Measurements from ENCODE around the gene APOBEC3H. TPM values are rescaled to one million over a fixed set of nuclear protein-coding genes. Genes with fewer than 3 reads are reported as not detected.
A peak's percentile ranks its signal among the peaks of the same experiment; 100 is the strongest.

The APOBEC3H gene
- total RNA-seq, 2 experiments from 2014 or later, result 82.8 to 89.7 TPM

DNA sequence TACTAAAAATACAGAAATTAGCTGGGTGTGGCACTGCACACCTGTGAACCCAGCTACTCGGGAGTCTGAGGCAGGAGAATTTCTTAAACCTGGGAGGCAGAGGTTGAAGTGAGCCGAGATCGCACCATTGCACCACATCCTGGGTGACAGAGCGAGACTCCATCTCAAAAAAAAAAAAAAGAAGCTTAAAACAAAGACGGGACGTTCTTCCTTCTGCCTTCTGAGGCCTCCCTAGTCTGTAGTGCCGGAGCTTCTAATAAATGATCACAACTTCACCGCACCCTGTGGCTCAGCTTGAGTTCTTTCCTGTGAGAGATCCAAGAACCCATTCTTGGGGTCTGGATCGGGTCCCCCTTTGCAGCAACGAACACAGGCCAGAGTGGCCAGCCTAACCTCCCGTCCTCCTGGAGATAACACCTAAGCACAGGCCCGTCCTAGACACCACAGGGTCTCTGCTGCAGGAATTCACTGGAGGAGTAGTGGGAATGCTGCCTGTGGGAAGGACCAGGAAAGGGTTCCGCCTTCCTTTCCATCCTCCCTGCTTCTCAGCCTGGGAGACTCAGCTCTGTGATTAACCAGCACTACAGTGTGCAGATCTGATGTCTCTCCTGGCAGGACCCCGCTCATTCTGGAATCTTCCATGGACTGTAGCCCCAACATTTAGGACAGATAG is 2.2 kb upstream of the APOBEC3H start:
- ChIA-PET CTCF (interaction anchor here (1.1 to 1.5 kb wide), 4 partner anchors 21 to 92 kb away, joined by 3 to 4 read pairs (median 4); no protein-coding TSS in a partner anchor), POLR2A (interaction anchor here (0.9 to 1.0 kb wide), 3 partner anchors 16 to 224 kb away, joined by 3 read pairs; no protein-coding TSS in a partner anchor)
- ATAC-seq (no peak), DNase-seq (peak; percentile 48)
- Mint-ChIP-seq H3K4me3 (peak overlapping the region; percentile 52), H3K36me3 (ENCODE audit: low read depth) (peaks cover 38% of the 10 kb centered on the region), H3K4me1 (ENCODE audit: low read depth) (peaks cover 98% of the 10 kb centered on the region), H3K27ac (peak overlapping the region; percentile 95), H3K9me3 (ENCODE audit: insufficient read depth) (no peaks in the 10 kb centered on the region), H3K27me3 (ENCODE audit: low read depth) (no peaks in the 10 kb centered on the region)

- ChIA-PET CTCF (interaction anchor here (1.4 kb wide), 1 partner anchor 93 kb away, joined by 4 read pairs; no protein-coding TSS in a partner anchor), POLR2A (interaction anchor here (0.8 kb wide), 1 partner anchor 74 kb away, joined by 3 read pairs; no protein-coding TSS in a partner anchor)
- Mint-ChIP-seq H3K4me3 (peak overlapping the region; percentile 45), H3K9me3 (ENCODE audit: insufficient read depth) (no peaks in the 10 kb centered on the region), H3K27ac (peak overlapping the region; percentile 95), H3K4me1 (ENCODE audit: low read depth) (peaks cover 97% of the 10 kb centered on the region), H3K36me3 (ENCODE audit: low read depth) (peaks cover 37% of the 10 kb centered on the region), H3K27me3 (ENCODE audit: low read depth) (no peaks in the 10 kb centered on the region)
- no peak for DNase-seq
- ATAC-seq, result no peak
Measured at GRCh38 chr22:39095971-39096370, 1.1 kb upstream of the APOBEC3H start.

DNA sequence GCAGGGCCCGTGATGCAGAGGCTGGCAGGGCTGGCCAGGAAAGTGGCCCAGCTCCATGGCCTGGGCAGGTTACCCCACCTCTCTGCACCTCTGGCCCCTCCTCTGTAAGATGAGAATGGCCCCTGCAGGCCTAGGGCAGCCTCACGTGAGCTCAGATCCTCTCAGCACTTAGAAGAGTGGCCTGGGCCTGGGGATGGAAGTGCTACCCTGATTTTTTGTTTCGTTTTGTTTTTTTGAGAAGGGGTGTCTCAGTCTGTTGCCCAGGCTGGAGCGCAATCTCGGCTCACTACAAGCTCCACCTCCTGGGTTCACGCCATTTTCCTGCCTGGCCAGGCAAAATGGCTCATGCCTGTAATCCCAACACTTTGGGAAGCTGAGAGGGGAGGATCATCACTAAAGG is 982 bp downstream of the APOBEC3H start:
- Mint-ChIP-seq H3K4me3 (peak overlapping the region; percentile 90), H3K9me3 (ENCODE audit: insufficient read depth) (no peaks in the 10 kb centered on the region), H3K36me3 (ENCODE audit: low read depth) (peaks cover 32% of the 10 kb centered on the region), H3K27ac (peak overlapping the region; percentile 95), H3K27me3 (ENCODE audit: low read depth) (no peaks in the 10 kb centered on the region), H3K4me1 (ENCODE audit: low read depth) (peaks cover 78% of the 10 kb centered on the region)
- ATAC-seq (peak; percentile 22), DNase-seq (no peak)
- ChIA-PET CTCF (interaction anchor here (0.6 to 1.5 kb wide), 4 partner anchors 20 to 531 kb away, joined by 3 to 6 read pairs (median 3); partner anchors contain the start of gene APOBEC3G), POLR2A (interaction anchor here (0.6 to 2.4 kb wide), 9 partner anchors 8 to 30 kb away, joined by 3 to 13 read pairs (median 4); partner anchors contain the start of gene APOBEC3G)

GRCh38 chr22:39098576-39098975 is 1.5 kb downstream of the APOBEC3H start:
- Mint-ChIP-seq H3K4me1 (ENCODE audit: low read depth) (peaks cover 78% of the 10 kb centered on the region), H3K4me3 (peak overlapping the region; percentile 90), H3K9me3 (ENCODE audit: insufficient read depth) (no peaks in the 10 kb centered on the region), H3K36me3 (ENCODE audit: low read depth) (peaks cover 37% of the 10 kb centered on the region), H3K27ac (peak overlapping the region; percentile 95), H3K27me3 (ENCODE audit: low read depth) (no peaks in the 10 kb centered on the region)
- ATAC-seq (no peak), DNase-seq (no peak)
- CTCF ChIA-PET, result interaction anchor here (0.6 to 1.5 kb wide), 6 partner anchors 12 to 532 kb away, joined by 3 to 6 read pairs (median 3); partner anchors contain the start of gene APOBEC3G
- POLR2A ChIA-PET, result interaction anchor here (0.6 to 2.4 kb wide), 11 partner anchors 8 to 397 kb away, joined by 3 to 13 read pairs (median 4); partner anchors contain the start of gene APOBEC3G

DNA sequence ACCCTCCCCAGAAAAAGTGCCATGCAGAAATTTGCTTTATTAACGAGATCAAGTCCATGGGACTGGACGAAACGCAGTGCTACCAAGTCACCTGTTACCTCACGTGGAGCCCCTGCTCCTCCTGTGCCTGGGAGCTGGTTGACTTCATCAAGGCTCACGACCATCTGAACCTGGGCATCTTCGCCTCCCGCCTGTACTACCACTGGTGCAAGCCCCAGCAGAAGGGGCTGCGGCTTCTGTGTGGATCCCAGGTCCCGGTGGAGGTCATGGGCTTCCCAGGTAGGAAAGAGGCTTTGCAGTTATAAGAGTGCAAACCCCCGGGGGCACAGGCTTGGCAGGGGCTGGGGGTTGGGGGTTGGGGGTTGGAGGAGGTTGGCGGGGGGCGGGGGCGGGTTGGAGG is 4.2 kb downstream of the APOBEC3H start:
- Mint-ChIP-seq H3K9me3 (ENCODE audit: insufficient read depth) (no peaks in the 10 kb centered on the region), H3K4me3 (no peak overlapping the region), H3K36me3 (ENCODE audit: low read depth) (peaks cover 32% of the 10 kb centered on the region), H3K27ac (no peak overlapping the region), H3K27me3 (ENCODE audit: low read depth) (no peaks in the 10 kb centered on the region), H3K4me1 (ENCODE audit: low read depth) (peaks cover 52% of the 10 kb centered on the region)
- ATAC-seq (no peak), DNase-seq (no peak)
- ChIA-PET CTCF (no interaction called here), POLR2A (no interaction called here)

DNA sequence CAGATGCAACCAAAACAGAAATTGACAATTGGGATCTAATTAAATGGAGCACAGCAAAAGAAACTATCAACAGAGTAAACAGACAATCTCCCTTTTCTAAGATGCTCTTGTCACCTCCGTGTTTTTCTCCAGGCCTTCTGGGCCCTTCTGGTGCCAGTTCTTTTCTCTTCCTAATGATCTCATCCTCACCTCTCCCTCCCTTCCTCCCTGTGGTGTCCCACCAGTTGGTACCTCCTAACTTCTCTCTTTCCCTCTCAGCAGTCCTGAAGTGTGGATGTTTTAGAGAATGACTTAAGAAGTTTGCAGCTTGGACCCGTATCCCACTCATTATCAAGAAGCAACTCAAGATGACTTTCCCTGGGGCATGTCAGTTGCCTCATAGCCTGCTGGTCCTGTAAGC is 6.4 kb downstream of the APOBEC3H start:
- H3K27ac Mint-ChIP-seq, result peak overlapping the region; percentile 39
- H3K36me3 Mint-ChIP-seq (ENCODE audit: low read depth), result peaks cover 21% of the 10 kb centered on the region
- ATAC-seq (no peak), DNase-seq (no peak)
- H3K27me3 Mint-ChIP-seq (ENCODE audit: low read depth), result no peaks in the 10 kb centered on the region
- POLR2A ChIA-PET, result no interaction called here
- no peak overlapping the region for H3K4me3 Mint-ChIP-seq
- H3K9me3 Mint-ChIP-seq (ENCODE audit: insufficient read depth), result no peaks in the 10 kb centered on the region
- peaks cover 31% of the 10 kb centered on the region for H3K4me1 Mint-ChIP-seq (ENCODE audit: low read depth)
- CTCF ChIA-PET, result no interaction called here

DNA sequence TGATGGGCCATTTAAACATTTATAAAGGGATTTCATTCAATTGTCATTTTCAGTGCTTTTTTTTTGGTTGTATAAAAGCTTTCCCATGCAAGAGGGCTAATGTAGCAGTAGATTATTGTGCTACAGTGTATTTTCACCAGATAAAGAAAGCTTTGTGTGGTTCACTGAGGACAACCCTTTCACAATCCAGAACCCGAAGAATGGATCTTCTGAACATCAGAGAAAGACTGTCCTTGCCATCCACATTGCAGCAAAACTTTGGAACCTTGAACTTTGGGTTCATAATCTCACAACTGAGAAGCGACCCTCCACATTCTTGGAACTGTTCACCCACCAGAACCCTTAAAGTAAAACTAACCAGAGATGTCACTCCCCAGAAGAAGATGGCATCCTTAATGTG is 9.3 kb downstream of the APOBEC3H start:
- CTCF ChIA-PET, result interaction anchor here (1.1 kb wide), 1 partner anchor 12 kb away, joined by 3 read pairs; no protein-coding TSS in a partner anchor
- POLR2A ChIA-PET, result no interaction called here
- ATAC-seq, result no peak
- Mint-ChIP-seq H3K9me3 (ENCODE audit: insufficient read depth) (no peaks in the 10 kb centered on the region), H3K36me3 (ENCODE audit: low read depth) (peaks cover 12% of the 10 kb centered on the region), H3K27me3 (ENCODE audit: low read depth) (no peaks in the 10 kb centered on the region), H3K4me3 (no peak overlapping the region), H3K27ac (no peak overlapping the region), H3K4me1 (ENCODE audit: low read depth) (peaks cover 15% of the 10 kb centered on the region)
- no peak for DNase-seq

DNA sequence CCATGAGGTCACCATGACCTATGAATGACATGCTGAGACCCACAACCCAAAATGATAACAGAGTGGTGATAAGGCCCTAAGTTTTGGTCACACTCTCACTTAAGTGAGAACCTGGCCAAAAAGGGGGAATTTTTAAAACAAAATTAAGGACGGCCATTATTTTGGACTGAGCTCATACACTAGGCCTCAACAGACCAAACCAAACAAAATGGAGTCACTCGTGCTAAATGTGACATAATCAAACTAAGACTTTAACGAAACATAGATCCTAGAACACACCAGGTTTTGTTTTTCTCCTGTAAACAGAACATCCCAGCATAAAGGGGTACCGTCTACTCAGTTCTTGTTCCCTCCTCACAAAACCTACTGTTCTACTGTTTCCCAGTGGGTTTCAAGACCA is 11.4 kb downstream of the APOBEC3H start:
- Mint-ChIP-seq H3K27me3 (ENCODE audit: low read depth) (no peaks in the 10 kb centered on the region), H3K4me3 (no peak overlapping the region), H3K9me3 (ENCODE audit: insufficient read depth) (no peaks in the 10 kb centered on the region), H3K36me3 (ENCODE audit: low read depth) (peaks cover 2% of the 10 kb centered on the region), H3K4me1 (ENCODE audit: low read depth) (peaks cover 10% of the 10 kb centered on the region), H3K27ac (no peak overlapping the region)
- no peak for DNase-seq
- POLR2A ChIA-PET, result interaction anchor here (3.3 kb wide), 1 partner anchor 10 kb away, joined by 13 read pairs; no protein-coding TSS in a partner anchor
- ATAC-seq, result no peak
- CTCF ChIA-PET, result interaction anchor here (1.5 kb wide), 1 partner anchor 9 kb away, joined by 4 read pairs; no protein-coding TSS in a partner anchor

- H3K27ac Mint-ChIP-seq, result no peak overlapping the region
Measured at GRCh38 chr22:39109361-39109760, 12.3 kb downstream of the APOBEC3H start.

DNA sequence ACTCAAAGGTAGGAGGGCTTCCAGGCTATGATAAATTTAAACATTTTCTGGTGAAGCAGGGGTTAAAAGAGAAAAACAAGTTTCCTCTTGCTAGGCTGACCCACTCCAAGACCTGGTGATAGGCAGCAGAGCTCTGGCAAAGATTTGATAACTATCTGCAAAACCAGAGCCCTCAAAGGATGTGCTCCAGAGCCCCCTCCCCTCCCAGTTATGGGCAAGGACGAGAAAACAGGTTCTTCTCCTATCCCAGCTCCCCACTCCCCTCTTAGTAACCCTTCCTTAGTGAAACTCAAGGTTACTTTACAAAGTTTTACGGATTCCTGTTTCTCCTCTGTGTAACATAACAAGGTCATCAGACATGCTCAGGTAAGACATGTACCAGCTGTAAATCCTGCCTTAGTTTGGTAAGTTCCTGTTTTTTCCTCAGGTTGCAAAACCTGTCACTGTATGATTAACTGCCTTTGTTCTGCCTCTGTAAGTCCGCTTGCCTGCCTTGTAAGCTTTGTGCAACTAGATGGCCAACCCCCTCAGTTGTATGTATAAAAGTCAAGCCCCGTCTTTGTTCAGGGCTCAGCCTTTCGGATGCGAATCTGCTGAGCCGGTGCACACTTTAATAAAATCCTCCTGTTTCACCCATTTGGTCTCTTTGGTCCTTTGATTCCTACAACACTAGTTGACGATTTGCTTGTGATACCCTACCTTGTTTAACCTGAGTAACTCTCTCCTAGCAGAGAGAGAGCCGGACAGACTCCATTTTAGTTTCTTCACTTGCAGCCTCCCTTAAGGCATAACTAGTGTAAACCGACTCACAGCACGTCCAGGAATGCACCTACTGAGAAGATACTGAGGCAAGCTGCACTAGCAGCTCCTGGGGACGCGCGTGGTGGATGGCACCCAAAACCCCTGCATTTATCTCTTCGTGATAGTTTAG is 13.9 kb downstream of the APOBEC3H start:
- Mint-ChIP-seq H3K36me3 (ENCODE audit: low read depth) (no peaks in the 10 kb centered on the region), H3K27me3 (ENCODE audit: low read depth) (no peaks in the 10 kb centered on the region), H3K4me1 (ENCODE audit: low read depth) (peaks cover 17% of the 10 kb centered on the region), H3K4me3 (no peak overlapping the region), H3K9me3 (ENCODE audit: insufficient read depth) (no peaks in the 10 kb centered on the region), H3K27ac (no peak overlapping the region)
- DNase-seq (no peak), ATAC-seq (no peak)
- POLR2A ChIA-PET, result interaction anchor here (0.7 to 3.3 kb wide), 2 partner anchors 12 to 1621 kb away, joined by 3 to 13 read pairs; no protein-coding TSS in a partner anchor
- CTCF ChIA-PET, result interaction anchor here (1.2 kb wide), 1 partner anchor 241 kb away, joined by 3 read pairs; no protein-coding TSS in a partner anchor

More at GRCh38 chr22:39109361-39109760, 12.3 kb downstream of the APOBEC3H start:
- Mint-ChIP-seq H3K4me1 (ENCODE audit: low read depth) (peaks cover 9% of the 10 kb centered on the region), H3K9me3 (ENCODE audit: insufficient read depth) (no peaks in the 10 kb centered on the region), H3K4me3 (no peak overlapping the region), H3K27me3 (ENCODE audit: low read depth) (no peaks in the 10 kb centered on the region), H3K36me3 (ENCODE audit: low read depth) (no peaks in the 10 kb centered on the region)
- ATAC-seq (no peak), DNase-seq (no peak)
- POLR2A ChIA-PET, result interaction anchor here (3.3 kb wide), 1 partner anchor 11 kb away, joined by 13 read pairs; no protein-coding TSS in a partner anchor
- CTCF ChIA-PET, result interaction anchor here (1.5 kb wide), 1 partner anchor 8 kb away, joined by 4 read pairs; no protein-coding TSS in a partner anchor

GRCh38 chr22:39114112-39114511 is 17.1 kb downstream of the APOBEC3H start:
- ATAC-seq (no peak), DNase-seq (no peak)
- H3K27ac Mint-ChIP-seq, result no peak overlapping the region
- no peak overlapping the region for H3K4me3 Mint-ChIP-seq
- POLR2A ChIA-PET, result interaction anchor here (1.5 kb wide), 1 partner anchor 15 kb away, joined by 6 read pairs; no protein-coding TSS in a partner anchor
- CTCF ChIA-PET, result interaction anchor here (1.0 kb wide), 1 partner anchor 111 kb away, joined by 4 read pairs; no protein-coding TSS in a partner anchor
- no peaks in the 10 kb centered on the region for H3K36me3 Mint-ChIP-seq (ENCODE audit: low read depth)
- H3K4me1 Mint-ChIP-seq (ENCODE audit: low read depth), result peaks cover 46% of the 10 kb centered on the region
- H3K27me3 Mint-ChIP-seq (ENCODE audit: low read depth), result no peaks in the 10 kb centered on the region
- H3K9me3 Mint-ChIP-seq (ENCODE audit: insufficient read depth), result no peaks in the 10 kb centered on the region

Data from activated CD8-positive, alpha-beta T cell treated with anti-CD3 and anti-CD28 coated beads, Interleukin-2, amount 10 ng/mL, durations not matched to agents 7 days and 5 days (primary cell).